Fibroblast of gingiva (primary cell): ENCODE results near the gene DPH7.
A peak's percentile ranks its signal among the peaks of the same experiment; 100 is the strongest.
"Not testable (repeated sequence)": the region's sequence is repeated elsewhere in the genome, so short reads cannot be mapped to it uniquely, and the experiment has no call there.

Source experiments
- DNase-seq: peaks from one replicate; pipeline ENCODE4 v3.0.0-alpha.2; 2011; ENCODE audit warnings: low read depth

The DPH7 gene

DNA sequence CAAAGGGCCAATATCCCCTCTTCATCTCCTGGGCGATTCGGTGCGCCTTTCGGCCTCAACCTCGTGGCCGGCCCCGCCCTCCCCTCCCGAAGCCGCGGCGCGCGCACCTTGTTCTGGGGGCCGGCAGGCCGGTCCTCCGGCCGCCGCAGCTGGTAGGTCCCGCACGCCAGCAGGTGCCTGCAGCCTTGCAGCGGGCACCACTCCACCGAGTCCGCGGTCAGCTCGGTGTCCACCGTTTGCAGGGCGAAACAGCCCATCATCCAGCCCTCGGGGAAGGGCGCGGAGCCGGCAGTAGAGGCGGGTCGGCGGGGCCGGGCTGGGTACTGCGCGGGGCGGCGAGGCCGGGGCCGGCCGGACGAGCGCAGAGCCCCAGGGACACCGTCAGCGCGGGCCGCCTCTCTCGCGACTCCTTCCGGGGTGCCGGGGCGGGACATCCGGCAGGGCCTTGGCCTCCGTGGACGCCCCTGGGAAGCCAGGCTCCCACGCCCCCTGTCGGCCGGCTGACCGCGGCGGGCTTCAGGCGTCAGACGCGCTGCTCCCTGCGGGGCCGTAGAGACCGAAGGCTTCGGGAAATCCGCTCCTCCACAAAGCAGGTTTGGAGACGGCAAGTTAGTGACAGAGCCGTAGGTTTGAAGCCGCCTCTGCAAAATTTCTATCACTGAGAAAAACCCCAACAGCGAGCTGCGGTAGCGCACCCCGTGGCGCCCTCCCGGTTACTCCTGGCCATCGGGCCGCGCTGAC is at the start of gene DPH7:
DPH7 (minus strand) TSS at position 408 of the 741 bp plus-strand sequence; CDS start at position 260, 148 bp downstream.
- peak; percentile 87 for DNase-seq

DNA sequence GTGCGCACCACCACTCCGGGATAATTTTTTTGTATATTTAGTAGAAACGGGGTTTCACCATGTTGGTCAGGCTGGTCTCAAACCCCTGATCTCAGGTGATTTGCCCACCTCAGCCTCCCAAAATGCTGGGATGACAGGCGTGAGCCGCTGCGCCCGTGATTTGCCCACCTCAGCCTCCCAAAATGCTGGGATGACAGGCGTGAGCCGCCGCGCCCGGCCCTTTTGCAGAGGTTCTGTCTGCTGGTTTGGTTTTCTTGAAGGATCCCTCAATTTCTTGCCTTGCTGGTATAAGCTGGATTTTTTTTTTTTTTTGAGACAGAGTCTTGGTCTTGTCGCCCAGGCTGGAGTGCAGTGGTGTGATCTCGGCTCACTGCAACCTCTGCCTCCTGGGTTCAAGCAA is 48.7 kb upstream of the DPH7 start:
- not testable (repeated sequence) for DNase-seq

DNA sequence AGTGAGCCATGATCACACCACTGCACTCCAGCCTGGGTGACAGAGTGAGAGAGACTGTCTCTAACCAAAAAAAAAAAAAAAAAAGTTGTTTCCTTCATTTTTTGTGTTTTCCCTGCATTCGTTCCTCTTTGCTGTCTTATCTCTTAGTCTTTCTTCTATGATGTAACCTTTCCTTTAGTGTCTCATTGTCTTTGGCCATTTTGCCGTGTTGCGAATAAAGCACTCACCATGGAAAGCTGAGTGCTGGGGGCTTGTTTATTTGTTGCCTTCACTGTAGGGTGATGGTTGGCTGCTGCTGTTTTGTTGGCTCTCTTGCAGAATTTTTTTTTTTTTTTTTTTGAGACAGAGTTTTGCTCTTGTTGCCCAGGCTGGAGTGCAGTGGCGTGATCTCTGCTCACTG is 47.7 kb upstream of the DPH7 start:
- no peak for DNase-seq

DNA sequence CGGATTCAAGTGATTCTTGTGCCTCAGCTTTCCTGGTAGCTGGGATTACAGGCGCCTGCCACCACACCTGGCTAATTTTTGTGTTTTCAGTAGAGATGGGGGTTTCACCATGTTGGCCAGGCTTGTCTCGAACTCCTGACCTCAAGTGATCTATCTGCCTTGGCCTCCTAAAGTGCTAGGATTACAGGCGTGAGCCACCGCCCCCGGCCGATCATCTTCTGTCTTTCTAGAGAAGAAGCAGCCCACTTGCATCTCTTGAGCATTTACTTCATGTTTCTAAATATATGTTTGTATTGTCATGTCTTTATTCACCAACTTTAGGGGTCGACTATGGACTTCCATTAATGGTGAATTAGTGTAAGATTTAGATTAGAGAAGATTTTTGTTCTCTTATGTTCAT is 43.5 kb upstream of the DPH7 start:
- not testable (repeated sequence) for DNase-seq

DNA sequence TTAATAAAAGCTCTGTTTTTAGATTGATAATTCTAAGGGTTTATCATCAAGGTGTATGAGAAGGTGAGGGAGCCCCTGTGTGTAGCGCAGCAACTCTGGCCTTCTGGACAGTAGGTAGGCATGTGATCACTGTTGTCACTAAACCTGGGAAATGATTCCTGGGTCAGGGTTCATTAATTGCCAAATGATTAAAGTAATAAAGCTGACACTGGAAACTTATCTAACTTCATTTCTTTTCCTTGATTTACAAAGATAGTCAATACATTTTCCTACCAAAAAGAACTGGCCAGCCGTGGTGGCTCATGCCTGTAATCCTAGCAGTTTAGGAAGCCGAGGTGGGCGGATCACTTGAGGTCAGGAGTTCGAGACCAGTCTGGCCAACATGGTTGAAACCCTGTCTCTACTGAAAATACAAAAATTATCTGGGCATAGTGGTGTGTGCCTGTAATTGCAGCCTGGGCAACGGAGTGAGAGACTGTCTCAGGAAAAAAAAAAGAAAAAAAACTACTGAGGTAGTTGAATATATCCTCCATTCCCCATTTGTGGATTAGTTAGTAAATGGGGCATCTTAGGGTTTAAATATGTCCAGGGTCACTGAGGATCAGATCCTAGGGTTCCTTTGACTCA is 42.5 kb upstream of the DPH7 start:
- DNase-seq = no peak

DNA sequence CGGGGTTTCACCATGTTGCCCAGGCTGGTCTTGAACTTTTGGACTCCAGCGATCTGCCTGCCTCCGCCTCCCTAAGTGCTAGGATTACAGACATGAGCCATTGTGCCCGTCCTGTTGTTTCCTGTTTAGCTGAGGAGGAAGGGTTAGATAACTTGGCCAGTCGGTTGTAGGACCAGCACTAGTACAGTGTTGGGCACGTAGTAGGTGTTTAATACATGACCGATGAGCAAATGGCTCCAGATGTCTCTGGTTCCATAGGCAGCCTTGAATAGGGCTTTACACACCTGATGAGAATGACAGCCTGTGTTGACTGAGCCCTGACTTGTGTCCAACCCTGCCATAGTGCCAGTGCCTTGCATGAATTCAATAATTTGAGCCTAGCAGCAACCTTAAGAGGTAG is 41.9 kb upstream of the DPH7 start:
- DNase-seq = no peak

DNA sequence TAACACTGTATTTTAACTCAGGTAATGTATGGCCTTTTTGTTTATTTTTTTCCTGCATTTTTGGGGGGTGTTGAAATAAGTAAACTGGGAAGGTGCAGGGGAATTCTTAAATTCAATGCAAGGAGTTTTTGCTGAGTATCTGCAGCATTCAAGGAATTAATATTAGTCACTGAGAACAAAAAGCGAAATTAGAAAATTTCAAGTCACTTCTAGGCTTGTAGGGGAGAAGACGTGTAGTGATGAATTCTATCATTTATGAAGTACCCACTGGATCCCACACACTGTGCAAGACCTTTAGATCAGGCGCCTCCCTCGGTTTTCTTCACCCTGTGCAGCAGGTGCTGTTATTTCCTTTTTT is 41.3 kb upstream of the DPH7 start:
- DNase-seq = no peak

DNA sequence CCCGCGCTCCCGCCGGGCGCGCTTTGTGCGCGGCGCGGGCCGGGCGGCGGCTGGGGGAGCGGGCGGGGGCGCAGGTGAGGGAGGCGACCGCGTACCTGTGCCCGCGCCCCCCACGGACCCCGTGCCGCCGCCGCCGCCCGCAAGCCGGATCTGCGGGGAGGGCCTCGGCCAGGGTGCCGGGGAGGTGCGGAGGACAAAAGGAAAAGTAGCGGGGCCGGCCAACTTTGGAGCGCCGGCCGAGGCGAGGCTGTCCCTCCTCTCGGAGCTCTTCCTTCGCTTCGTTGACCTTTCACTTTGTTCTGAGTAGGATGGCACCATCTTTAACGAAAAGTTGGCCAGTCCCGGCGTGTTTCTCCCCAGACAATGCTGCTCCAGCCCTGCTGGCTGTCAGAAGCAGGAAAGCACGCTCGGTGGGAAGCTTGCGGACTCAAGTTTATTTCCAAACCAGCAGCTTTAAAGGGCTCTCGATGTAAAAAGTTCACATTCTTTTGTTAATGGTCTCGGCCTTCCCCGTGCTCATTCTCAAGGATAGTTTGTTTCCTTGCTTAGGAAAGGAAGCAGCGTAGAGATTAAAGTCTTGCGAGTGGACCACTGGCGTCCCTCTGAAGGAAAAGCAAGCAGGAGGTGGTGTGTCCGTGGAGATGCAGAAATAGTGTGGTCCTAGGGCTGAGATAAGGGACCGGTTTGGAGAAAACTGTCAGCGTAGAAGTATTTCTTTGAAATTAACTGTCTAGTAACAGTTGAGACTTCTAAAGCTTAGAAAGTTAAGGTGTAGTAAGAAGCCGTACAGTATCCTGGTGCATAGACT is 40.7 kb upstream of the DPH7 start:
- peak; percentile 51 for DNase-seq

DNA sequence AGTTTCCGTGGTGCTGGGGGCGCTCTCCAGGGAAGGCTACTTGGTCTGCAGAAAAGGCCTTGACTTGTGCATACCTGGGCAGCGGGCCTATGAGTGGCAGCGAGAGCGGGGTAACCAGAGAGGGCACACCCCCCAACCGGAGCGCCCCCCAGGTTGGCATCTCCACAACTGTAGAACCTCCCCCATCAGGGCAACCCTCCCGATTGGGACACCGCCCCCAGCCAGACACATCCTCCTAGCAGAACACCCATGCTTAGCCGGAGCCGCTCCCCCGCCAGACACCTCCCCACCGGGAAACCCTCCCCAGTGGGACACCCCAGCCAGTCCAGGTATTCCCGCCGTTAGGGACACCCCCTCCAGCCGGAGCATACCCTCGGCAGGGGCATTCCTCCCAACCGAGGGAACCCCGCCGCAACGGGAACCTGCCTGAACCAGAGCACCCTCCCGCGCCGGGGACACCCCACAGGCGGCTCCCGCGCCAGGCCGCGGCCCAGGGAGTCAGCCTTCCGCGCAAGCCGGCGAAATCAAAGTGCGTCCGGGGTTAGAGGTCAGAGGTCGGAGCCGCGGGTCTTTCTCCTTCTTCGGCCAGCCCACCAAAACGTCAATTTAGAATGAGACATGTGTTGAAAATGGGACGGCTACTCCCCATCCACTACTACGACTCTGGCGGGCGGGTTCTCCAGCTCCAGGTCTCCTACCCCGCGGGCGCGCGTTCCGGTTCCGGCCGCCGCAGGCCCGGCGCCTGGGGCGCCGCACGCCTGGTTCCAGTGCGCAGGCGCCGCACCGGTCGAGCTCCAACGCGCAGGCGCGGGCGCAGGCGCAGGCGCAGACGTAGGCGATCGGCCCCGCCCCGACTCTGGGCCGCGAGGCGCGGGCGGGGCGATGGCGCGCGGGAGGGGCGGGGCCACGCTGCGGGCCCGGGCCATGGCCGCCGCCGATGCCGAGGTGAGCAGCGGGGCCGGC is 39.7 kb upstream of the DPH7 start, which contains the start of gene EHMT1:
EHMT1 (plus strand) TSS at position 901 of the 963 bp plus-strand sequence; CDS start at position 925, 24 bp downstream.
- DNase-seq = peak; percentile 74

DNA sequence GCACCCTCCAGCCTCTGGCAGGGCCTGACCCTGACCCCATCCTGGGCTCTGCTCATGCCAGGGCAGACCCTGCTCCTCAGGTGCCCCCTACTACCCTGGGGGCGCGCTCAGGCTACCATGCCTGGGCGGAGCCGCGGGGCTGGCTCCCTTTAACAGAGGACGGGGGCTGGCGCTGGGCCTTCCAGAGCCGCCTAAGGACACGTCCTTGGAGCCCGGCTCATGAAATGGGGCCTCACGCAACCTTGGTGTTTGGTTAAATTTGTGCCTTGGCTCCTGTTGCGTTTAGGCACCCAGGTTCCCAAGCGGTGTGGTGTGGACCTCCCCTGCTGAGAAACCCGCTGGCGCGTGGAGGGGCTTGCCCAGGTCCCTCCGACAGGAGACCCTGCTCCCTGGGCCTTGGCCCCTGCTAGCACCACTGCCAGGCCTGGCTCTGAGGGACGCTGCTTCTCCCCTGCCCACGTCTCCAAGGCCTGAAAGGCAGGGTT is 36.7 kb upstream of the DPH7 start:
- no peak for DNase-seq

DNA sequence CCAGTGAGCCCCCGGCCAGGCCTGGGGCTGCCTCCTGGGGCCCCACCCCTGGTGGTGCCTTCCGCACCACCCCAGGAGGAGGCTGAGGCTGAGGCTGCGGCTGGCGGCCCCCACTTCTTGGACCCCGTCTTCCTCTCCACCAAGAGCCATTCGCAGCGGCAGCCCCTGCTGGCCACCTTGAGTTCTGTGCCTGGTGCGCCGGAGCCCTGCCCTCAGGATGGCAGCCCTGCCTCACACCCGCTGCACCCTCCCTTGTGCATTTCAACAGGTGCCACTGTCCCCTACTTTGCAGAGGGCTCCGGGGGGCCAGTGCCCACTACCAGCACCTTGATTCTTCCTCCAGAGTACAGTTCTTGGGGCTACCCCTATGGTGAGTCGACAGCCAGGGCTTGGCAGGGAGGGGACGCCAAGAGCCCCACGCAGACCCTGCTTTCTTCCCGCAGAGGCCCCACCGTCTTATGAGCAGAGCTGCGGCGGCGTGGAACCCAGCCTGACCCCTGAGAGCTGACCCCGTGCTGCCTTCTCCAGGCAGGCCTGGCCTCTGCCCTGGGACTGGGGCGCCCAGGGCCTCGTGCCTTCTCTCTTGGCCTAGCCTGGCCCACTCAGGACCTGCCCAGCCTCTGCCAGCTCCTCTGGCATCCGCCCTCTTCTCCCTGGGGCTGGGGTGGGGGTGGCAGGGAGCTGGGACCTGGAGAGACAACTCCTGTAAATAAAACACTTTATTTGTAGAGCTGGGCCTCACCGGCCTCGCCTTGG is 36.1 kb upstream of the DPH7 start:
- no peak for DNase-seq

DNA sequence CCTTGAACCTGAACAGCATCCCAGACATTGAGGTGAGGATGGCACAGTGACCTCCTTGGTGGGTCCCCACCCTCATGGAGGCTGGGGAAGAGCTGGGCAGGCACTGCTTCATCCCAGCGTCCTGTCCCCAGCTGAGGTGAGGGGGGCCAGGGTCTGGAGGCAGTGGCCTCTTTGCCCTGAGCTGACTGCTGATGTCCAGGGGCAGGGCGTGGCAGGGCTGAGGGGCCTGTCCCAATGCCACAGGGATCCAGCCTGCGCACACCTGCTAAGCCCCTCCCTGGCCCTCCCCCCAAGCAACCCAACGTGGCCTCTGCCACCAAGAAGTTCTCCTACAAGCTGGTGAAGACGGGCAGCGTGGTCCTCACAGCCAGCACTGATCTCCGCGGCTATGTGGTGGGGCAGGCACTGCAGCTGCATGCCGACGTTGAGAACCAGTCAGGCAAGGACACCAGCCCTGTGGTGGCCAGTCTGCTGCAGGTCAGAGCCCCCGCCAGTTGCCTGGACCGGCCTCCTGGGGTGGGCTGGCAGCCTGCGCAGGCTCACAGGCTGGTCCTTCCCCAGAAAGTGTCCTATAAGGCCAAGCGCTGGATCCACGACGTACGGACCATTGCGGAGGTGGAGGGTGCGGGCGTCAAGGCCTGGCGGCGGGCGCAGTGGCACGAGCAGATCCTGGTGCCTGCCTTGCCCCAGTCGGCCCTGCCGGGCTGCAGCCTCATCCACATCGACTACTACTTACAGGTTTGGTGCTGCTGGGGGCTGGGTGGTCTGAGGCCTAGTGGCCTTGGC is 35.2 kb upstream of the DPH7 start:
- no peak for DNase-seq

DNA sequence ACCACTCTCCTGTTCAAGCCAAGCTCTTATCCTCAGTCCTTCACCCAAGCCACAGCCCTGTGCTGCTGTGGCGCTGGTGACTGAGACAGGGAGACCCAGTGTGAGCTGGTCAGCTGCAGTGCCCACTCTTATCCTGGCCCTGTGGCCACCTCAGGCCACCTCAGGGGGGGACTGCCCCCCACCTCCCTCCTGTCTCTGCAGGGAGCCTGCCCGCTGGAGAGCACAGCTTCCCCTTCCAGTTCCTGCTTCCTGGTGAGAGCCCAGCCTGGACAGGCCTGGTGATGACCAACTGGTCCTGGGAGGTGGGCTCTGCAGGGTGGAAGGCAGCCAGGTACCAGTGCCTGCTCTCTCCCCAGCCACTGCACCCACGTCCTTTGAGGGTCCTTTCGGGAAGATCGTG is 34.5 kb upstream of the DPH7 start:
- DNase-seq = no peak

DNA sequence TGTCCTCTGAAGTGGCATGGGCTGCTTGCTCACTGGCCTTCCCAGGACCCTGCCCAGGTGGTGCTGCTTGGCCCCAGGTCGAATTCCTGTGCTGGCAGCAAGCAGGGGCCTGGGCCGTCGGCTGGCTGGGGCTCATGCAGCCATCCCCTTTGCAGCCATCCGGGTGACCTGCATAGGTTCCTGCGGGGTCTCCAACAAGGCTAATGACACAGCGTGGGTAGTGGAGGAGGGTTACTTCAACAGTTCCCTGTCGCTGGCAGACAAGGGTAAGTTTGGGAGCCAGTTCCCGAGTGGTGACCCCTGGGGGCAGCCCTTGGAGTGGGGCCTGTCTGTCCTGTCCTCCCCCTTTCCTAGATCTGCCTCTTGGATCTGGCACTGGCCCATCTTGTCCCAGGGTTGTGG is 34.0 kb upstream of the DPH7 start:
- DNase-seq = no peak

DNA sequence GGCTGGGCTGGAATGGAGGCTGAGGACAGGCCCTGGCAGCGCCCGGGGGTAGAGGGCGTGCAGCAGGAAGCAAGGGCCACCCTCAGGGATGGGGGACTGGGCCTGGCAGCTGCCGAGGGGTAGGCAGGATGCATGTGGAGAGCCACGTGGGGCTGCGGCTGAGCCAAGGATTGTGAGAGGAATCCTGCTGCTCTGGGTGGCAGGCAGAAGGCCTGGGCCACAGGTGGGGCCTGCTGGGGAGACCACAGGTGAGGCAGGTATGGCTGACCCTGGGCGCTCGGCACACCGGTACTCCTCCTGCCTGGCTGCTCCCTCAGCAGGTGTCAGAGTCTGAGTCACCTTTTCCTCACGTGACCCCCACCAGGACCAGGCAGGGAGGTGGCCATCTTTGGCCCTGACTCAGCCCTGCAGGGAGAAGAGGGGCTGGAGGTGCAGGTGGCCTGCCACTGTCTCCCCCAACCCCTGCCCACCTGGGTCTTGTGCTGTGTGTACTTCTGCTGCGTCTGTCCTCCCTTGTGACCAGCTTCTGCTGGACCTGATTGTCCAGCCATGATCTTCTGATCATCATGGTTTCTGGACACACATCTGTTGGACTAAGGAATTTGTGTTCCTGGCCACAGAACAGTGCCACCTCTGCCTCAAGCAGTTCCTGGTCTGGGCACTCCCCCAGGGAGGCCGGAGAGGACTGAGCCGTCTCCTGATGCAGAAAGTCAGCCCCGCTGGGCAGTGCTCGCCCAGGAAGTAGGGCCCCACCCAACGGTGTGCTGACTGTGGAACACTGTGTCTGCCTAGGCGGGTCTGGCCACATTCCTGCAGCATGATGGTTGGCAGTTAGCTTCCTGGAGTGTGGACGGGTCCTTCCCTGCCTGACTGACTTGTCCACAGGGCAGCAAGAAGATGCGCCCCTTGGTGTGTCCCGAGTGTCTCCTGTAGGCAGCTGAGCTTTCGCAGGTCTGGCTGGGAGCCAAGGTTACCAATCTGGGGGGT is 33.2 kb upstream of the DPH7 start:
- DNase-seq = peak; percentile 46

DNA sequence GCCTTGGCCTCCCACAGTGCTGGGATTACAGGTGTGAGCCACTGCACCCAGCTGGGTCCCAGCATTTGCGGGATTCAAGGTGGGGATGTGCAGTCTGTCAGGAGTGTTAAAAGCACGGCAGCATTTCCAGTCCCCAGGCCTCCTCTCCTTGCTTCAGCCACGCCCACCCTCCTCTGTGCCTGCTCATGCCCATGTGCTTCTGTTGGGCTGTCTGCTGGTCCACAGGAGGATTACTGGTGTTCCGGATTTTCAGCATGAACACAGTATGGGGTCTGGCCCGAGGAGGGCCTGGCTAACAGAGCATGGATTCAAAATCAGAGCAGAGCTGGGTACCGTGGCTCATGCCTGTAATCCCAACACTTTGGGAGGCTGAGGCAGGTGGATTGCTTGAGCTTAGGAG is 32.2 kb upstream of the DPH7 start:
- DNase-seq = no peak

DNA sequence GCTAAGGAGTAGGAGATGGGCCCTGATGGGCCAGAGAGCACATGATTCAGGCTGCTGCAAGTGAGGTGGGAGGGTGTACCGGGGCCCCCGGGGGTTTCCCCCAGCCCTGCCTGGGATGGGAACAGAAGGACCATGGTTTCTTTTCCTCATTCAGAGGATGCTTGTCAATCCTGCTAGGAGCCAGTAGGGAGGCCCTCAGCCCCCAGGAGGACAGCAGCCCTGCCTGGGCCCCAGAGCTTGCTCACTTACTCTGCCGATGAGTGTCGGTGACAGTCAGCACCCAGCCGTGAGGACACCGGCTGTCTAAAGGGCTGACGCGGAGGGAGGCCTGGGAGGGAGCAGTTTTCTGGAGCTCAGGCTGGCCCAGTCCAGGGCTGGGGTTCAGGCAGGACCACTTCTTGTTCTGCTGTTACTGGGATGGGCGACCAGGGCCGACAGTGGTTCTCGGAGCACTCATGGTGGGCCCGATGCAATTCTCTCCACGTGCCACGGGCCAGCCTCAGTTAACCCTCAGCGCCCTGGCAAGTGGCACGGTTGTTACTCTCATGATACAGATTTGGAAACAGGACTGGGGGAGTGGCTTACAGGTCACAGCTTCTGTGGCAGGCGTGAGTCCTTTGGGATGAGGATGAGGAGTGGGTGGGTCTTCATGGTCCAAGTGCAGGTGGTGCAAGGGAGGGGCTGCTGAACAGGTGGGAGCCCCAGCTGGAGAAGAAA is 28.6 kb upstream of the DPH7 start:
- no peak for DNase-seq

DNA sequence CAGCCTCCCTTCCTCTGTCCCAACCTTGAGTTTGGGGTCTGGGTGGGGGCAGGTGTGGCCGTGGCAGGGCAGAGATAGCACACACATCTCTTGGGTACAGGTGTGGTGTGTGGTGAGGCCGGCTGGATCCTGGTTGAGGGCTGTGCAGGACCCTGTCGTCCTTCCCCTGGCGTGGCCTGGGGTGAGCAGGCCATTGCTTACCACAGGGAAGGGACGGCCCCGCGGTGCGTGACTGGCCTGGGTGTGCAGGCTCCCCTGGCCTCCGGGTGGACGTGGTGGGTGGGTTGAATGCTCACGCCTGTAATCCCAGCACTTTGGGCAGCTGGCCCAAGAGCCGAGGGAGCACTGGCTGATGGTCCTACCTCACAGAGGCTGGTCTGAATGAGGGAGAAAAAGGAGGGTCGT is 28.0 kb upstream of the DPH7 start:
- DNase-seq = no peak
